H7 (cell line): ENCODE data around the gene NPHP3. TPM values are rescaled to one million over a fixed set of nuclear protein-coding genes. Genes with fewer than 3 reads are reported as not detected.

Source experiments
- DNase-seq: peaks from one replicate; pipeline ENCODE4 v3.0.0; 2012
- H3K27me3 ChIP-seq: 2 replicates; pipeline ENCODE4 v1.6.0; 2011; ENCODE audit warnings: mild to moderate bottlenecking, low read length; ENCODE audit not compliant: control insufficient read depth, insufficient read depth
- H3K36me3 ChIP-seq: replicated peaks from 2 replicates; pipeline ENCODE4 v1.5.1; 2011; ENCODE audit warnings: low read length; ENCODE audit not compliant: control insufficient read depth, insufficient read depth
- H3K4me3 ChIP-seq: 2 replicates; pipeline ENCODE4 v1.5.1; 2011; ENCODE audit warnings: low read depth, mild to moderate bottlenecking, control low read depth, low read length, moderate library complexity; ENCODE audit not compliant: insufficient read depth
- total RNA-seq: library from RNA; depleted of rRNA; stranded (reverse); fragments of >200 nt; shearing (Covaris generic); gene quantifications from 2 replicates; pipeline ENCODE4 v1.2.3, GENCODE V29; 2014

The NPHP3 gene
- total RNA-seq, 1 experiment from 2014 or later, result 8.1 TPM

DNA sequence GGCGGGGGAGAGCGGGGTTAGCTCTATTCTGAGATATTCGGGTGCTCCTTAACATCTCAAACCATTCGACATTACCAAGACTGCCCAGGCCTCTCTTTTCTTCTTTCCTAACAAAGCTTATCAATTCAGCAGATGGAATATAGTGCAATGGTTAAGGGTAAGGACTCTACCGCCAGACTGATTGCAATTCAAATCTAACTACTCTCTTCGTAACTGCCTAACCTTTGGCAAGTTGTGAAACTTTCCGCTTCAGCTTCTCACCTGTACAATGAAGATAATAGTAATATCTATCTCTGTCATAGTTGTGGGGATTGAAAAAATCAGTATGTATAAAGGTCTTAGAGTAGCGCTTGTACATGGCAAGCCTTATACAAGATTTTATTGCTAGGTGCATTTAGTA lies 61.1 kb downstream of the NPHP3 start:
- no peaks in the 10 kb centered on the region for H3K36me3 ChIP-seq
- peak; percentile 16 for DNase-seq
- no peaks in the 10 kb centered on the region for H3K27me3 ChIP-seq
- H3K4me3 ChIP-seq, result peak overlapping the region; percentile 92

DNA sequence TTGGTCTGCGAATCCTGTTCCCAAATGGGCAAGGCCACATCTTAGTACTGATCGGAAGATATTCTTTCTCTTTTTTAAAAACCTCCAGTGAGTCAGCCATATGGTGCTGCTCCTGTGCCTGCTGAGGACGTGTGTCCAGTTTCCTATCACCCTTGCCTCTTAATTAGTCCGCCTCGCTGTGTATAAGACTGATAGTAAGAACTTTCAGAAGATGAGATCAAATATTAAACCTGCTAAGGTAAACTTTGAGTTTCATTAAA lies 61.5 kb downstream of the NPHP3 start:
- no peaks in the 10 kb centered on the region for H3K27me3 ChIP-seq

DNA sequence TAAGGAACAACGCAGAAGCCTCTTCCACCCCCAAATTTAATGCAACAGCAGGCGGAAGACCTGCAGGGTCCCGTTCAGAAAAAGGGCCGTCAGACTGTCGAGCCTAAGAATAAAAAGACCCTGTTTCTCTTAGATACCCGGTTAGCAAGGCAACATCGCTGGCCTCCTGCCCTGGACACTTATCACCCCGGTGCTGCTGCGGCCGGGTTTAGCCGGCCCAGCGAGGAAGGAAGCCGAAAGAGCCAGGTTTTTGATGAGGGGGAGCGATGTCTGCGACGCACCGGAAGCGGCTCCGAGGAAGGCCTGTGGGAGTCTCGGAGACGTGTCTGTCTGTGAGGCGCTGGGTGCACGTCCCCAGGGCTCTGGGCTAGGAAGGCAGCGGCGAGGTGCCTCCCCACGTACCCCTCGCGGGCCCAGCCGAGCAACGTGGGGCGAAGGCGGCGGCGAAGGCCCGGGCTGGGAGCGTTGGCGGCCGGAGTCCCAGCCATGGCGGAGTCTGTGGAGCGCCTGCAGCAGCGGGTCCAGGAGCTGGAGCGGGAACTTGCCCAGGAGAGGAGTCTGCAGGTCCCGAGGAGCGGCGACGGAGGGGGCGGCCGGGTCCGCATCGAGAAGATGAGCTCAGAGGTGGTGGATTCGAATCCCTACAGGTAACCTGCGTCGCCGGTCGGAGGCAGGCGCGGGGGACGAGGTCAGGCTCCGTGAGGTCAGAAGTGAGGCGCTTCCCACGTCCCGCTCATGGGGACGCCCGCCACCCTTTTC lies 62.0 kb downstream of the NPHP3 start, which contains the start of gene UBA5:
Gene UBA5 (plus strand): TSS at position 278 of the 759 bp plus-strand sequence. CDS start 209 bp downstream, at position 487.
- peak within 1 kb of the TSS; percentile 92 for H3K4me3 ChIP-seq
- H3K27me3 ChIP-seq, result no peaks in the 10 kb centered on the region
- H3K36me3 ChIP-seq, result no peaks in the 10 kb centered on the region
- DNase-seq, result peak; percentile 73

More for the DNA sequence above, 61.5 kb downstream of the NPHP3 start:
- Histone ChIP-seq H3K36me3 (no peaks in the 10 kb centered on the region), H3K4me3 (peak overlapping the region; percentile 92)
- DNase-seq, result no peak

DNA sequence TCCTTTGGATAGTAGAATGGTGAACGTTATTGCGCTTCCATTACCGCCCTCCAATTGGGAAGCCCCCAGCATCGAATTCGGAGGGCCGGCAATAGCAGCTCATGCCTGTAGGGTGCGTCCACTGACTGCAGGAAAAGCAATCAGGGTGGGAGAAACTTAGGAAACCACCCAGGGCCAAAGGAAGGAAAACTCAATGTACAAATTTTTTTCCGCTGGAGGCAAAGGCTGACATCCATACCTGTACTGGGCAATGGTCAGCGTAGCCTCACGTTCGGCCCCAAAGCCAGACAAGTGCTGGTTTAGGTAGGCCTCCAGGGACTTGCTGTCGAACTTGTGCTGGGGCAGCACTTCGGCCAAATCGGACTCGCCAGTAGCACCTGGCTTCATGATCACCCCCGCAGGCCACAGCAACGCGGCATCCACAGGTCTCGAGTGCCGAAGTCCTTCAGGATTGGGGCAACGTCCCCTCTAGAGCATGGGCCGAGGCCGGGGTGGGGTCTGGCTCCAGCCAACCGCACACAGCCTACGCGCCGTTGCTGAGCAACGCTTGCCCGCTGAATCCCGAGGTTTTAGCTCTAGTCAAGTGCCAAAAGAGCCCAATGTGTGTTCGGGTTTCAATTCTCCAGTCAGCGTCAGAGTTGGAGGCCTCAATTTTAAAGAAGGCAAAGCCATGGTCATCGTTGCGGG lies 62.7 kb downstream of the NPHP3 start, which contains the start of gene ACAD11:
Gene ACAD11 (minus strand): TSS at position 445 of the 687 bp plus-strand sequence. CDS start 58 bp downstream, at position 387.
- DNase-seq, result peak; percentile 70
- no peaks in the 10 kb centered on the region for H3K36me3 ChIP-seq
- H3K27me3 ChIP-seq, result no peaks in the 10 kb centered on the region
- peak within 1 kb of the TSS; percentile 92 for H3K4me3 ChIP-seq

DNA sequence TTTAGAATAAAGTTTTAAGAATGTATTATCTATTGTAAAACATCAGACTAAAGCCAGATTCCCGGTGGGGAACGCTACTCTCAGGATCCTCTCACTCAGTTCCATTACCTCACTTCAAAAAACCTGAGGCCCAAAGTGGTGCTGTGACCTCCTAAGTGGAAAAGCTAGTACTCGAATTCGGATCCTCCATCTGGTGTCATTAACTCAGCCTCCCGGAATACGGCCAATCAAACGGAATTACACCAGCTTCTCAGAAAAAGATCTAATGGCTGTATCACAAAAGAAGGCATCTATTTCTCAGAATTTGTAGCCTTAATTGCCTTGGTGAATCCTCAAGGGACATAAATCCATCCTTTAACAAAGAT lies 63.2 kb downstream of the NPHP3 start:
- Histone ChIP-seq H3K4me3 (peak overlapping the region; percentile 92), H3K36me3 (no peaks in the 10 kb centered on the region), H3K27me3 (no peaks in the 10 kb centered on the region)
- DNase-seq, result no peak

DNA sequence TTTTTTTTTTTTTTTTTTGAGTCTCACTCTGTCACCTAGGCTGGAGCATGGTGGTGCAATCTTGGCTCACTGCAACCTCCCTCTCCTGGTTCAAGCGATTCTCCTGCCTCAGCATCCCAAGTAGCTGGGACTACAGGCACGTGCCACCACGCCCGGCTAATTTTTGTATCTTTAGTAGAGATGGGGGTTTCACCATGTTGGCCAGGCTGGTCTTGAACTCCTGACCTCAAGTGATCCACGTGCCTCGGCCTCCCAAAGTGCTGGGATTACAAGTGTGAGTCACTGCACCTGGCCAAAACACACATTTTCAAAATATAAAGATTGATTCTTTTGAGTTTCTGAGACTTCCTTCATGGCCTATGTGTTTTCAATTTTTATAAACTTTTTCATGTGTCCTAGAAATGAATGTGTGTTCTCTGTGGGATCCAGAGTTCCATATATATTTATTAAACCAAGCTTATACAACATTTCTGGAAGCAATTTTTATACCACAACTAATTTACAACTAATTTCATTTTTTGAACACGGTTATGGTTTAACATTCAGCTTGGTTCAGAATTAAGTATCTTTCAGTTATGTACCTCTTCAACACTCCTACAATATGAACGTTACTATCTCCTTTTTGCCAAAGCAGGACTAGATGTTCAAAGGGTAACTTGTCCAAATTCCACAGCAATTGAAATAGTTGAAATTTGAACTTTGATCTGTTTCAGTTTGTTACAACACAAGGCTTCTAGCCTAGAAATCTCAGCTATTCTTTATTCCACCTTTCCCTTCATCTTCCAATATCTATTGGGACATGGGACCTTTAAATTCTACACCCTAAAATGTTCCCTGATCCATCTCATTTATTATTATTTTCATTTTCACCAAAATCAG lies 64.1 kb downstream of the NPHP3 start:
- DNase-seq, result no peak
- Histone ChIP-seq H3K27me3 (no peaks in the 10 kb centered on the region), H3K4me3 (no peak overlapping the region)

DNA sequence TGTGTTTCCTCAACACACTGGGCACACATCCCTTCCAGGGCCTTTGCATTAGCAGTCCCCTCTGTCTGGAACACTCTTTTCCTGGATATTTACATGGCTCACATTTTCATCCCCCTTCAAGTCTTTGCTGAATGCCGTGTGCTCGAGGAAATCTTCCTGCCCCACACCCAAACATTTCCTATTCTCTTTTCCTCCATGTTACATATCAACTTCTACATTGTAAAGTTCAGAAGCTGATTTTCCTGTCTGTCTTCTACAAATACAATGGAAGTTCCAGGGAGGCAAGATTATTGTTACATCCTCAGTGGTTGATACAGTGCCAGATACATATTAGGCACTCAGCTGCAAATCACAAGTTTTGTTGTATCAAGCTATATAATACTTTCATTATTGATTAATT lies 66.7 kb downstream of the NPHP3 start:
- Histone ChIP-seq H3K4me3 (no peak overlapping the region), H3K36me3 (no peaks in the 10 kb centered on the region), H3K27me3 (no peaks in the 10 kb centered on the region)
- DNase-seq, result no peak

More for the DNA sequence above, 64.1 kb downstream of the NPHP3 start:
- no peaks in the 10 kb centered on the region for H3K36me3 ChIP-seq

DNA sequence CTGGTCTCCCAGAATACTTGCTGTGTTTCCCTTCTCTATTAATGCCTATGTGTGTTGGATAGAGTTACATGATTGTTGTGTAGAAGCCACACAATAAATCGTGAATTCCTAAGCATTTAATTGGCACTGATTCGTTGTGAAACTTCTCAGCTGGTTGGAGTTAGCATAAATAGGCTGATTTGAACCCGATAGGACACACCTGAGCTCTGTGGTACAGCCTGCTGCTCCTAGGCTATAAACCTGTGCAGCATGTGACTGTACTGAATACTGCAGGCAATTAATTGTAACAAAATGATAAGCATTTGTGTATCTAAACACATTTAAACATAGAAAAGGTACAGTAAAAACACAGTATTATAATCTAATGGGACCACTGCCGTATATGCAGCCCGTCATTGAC lies 67.5 kb downstream of the NPHP3 start:
- no peak for DNase-seq
- no peaks in the 10 kb centered on the region for H3K36me3 ChIP-seq
- no peaks in the 10 kb centered on the region for H3K27me3 ChIP-seq
- no peak overlapping the region for H3K4me3 ChIP-seq

DNA sequence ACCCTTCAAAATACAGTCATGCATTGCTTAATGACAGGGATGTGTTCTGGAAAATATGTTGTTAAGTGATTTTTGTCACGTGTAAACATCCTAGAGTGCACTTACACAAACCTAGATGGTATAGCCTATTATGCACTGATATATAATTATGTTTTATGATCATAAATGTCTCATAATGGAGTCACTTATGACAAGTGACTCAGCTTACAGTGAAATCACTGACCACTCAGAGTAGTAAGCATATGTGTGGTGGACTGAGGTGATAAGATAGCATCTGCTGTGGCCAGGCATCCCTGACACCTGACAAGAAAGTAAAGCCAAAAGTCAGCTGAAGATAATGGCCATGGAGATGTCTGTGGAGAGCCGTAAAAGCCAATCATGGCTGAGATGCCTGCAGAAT lies 68.0 kb downstream of the NPHP3 start:
- no peaks in the 10 kb centered on the region for H3K36me3 ChIP-seq
- H3K27me3 ChIP-seq, result no peaks in the 10 kb centered on the region
- no peak for DNase-seq
- H3K4me3 ChIP-seq, result no peak overlapping the region

DNA sequence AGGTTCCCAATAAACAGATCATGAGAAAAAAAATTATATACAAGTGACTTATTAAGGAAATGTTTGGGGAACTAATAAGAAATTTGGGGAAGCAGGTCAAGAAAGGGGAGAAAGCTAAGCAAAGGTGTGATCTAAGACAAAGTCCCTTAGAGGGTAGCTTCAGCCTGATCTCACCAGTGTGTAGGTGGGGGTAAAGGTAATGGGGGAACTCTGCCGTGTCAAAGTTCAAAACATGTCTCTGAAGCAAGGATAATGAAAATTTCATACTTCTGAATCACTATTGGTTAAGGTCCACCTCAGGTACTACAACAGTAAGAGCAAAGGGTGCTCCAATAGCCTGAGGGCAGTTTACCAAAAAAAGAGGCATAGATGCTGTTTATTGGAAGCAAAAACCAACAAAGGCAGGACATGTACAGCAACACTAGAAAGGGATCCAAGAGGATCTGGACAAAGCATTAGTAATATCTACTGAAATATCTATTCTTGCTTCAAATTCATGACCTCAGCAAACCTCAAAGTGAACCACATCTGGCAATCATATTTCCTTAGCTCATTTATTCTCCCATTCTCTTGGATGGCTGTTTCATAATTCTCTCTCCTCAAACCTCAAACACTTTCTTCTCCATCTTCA lies 69.5 kb downstream of the NPHP3 start:
- H3K4me3 ChIP-seq, result no peak overlapping the region
- H3K36me3 ChIP-seq, result no peaks in the 10 kb centered on the region
- H3K27me3 ChIP-seq, result no peaks in the 10 kb centered on the region
- DNase-seq, result no peak

DNA sequence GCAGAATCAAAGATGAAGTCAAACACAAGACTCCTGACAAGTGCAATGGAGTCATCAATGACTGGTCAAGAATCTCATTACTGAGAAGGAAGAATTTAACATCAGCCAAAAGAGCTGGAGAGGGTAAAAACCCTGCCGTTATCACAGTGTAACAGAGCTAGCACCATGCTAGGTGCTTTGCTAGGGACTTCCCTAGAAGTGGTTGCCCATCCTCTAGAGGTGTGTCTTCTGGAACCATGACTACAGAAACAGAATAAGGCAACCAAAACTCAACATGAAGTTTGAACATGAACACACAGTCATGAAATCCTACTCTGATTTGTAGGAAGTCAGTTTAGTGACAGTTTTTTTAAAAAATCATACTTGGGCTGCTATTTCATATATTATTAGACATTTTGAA lies 72.1 kb downstream of the NPHP3 start:
- no peaks in the 10 kb centered on the region for H3K36me3 ChIP-seq
- no peaks in the 10 kb centered on the region for H3K27me3 ChIP-seq
- no peak for DNase-seq
- no peak overlapping the region for H3K4me3 ChIP-seq

DNA sequence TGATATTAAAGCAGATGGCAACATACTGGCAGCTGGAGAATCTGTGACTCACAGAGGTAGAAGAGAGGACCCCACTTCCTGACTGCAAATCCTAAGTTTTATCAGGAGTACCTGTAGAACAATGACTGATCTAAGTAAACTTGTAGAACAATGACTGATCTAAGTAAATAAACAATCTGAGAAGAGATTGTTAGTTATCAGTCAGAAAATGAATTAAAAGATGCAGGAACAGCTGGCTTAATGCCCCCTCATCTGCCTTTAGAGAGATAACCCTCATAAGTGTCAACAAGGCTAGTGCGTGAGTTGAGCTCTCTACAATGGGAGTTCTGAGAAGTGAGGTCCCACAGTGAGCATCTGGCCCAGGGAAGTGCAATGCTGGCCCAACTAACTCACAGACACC lies 77.2 kb downstream of the NPHP3 start:
- DNase-seq, result peak; percentile 18
- H3K4me3 ChIP-seq, result no peak overlapping the region

DNA sequence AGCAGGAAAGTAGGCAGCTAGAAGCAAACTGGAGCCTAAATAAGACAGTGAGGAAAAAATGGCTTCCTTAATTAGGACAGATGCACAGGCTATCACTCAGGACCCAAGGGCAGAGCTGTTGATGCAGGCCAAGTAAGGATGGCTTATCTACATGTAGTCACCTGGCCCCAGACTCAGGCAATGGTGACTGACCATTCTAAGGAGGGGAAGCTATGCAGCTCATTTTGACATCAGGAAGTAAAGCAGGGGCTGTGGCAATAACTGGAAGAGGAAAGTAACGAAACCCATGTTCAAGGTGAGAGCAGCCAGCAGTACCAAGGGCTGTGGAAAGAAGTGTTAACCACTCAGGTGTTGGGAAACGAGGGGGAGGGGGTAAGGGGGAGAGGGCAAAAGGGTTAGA lies 78.8 kb downstream of the NPHP3 start:
- DNase-seq, result no peak
- Histone ChIP-seq H3K4me3 (no peak overlapping the region), H3K36me3 (peaks cover 4% of the 10 kb centered on the region), H3K27me3 (no peaks in the 10 kb centered on the region)

More for the DNA sequence above, 77.2 kb downstream of the NPHP3 start:
- Histone ChIP-seq H3K36me3 (no peaks in the 10 kb centered on the region), H3K27me3 (no peaks in the 10 kb centered on the region)

DNA sequence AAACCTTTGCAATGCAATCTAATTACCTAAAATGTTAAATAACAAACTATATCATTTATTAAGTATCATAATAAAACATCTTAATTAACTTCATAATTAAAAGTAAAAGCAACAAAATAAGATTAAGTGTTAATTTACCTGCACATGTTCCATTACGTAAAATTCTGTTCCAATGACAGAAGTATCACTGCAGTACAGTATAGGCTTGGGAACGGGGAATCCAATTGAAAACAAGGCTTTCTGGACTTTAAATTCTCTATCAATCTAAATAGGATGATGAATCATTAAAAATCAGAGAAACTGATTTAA lies 79.7 kb downstream of the NPHP3 start:
- Histone ChIP-seq H3K27me3 (no peaks in the 10 kb centered on the region), H3K4me3 (no peak overlapping the region), H3K36me3 (peaks cover 4% of the 10 kb centered on the region)
- no peak for DNase-seq
